Heart left ventricle (tissue), 13 donors: Measurements from ENCODE around the gene CEACAM21.

Source experiments
- POLR2A ChIP-seq, 2 donors: fragments of 450-650 bp; IDR thresholded peaks; one replicate each; pipeline ENCODE4 v1.6.1; 2017; ENCODE audit warnings: antibody characterized with exemption in 2 of 2, mild to moderate bottlenecking in 2 of 2, moderate library complexity in 2 of 2
- TF ChIP-seq, protein P1 (sequence below), 12 donors: fragments of 200-600 bp; sonication (generic) in 4 of 12; IDR thresholded peaks; one replicate each; pipeline versions ENCODE4 v1.5.0 to v1.8.0; 2018 to 2022; ENCODE audit warnings: antibody characterized with exemption in 12 of 12, mild to moderate bottlenecking in 5 of 12
- donor health status: ischemic (EF 13 %, LVEDD 7.1; RV severe dilation, severe dysfunction).
- donor health status: DM: no; HTN: yes; CAD: no.
- donor health status: DM: no; HTN: no; CAD: no.
- donor health status: ischemic (EF 25% LVEDD 6.9; RV normal size, moderate dysfunction).
- donor health status: ischemic (EF 25% LVEDD 5.7; RV mildly dilated, moderate dysfunction).
- donor health status: ischemic (EF 35%, LVEDD 5.7; RV mildly dilated, moderate dysfunction).
- donor health status: nonischemic (EF 11% LVEDD 7.7; RV severe dilation, severe dysfunction).
- donor health status: DM: yes; HTN: yes; CAD: no.
- donor health status: PGD.
- donor health status: ischemic (EF 29% LVEDD 5.4; RV normal size, mild dysfunction).
- donor health status: nonischemic (EF 23%, LVEDD 6.1; RV moderate dilation, normal function).

DNA sequence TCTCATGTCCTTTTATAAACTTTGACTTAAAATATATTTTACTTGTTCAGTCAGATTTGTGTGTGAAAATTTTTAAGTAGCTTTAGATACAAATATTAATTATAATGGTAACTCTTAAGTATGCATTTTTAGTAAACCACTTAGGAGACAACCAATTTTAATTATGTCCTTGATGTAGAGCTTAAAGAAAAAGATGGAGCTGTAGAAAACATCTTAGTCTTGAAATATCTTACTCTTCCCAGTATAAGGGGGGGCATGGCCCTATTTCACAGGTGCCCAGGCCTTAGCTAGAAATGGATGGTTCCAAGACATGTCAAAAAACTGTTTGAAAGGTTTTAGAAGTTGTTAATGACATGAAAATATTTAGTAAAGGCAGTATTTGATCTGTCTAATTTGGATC, 43.4 kb upstream of the CEACAM21 start:
- TF ChIP-seq, protein P1, sequence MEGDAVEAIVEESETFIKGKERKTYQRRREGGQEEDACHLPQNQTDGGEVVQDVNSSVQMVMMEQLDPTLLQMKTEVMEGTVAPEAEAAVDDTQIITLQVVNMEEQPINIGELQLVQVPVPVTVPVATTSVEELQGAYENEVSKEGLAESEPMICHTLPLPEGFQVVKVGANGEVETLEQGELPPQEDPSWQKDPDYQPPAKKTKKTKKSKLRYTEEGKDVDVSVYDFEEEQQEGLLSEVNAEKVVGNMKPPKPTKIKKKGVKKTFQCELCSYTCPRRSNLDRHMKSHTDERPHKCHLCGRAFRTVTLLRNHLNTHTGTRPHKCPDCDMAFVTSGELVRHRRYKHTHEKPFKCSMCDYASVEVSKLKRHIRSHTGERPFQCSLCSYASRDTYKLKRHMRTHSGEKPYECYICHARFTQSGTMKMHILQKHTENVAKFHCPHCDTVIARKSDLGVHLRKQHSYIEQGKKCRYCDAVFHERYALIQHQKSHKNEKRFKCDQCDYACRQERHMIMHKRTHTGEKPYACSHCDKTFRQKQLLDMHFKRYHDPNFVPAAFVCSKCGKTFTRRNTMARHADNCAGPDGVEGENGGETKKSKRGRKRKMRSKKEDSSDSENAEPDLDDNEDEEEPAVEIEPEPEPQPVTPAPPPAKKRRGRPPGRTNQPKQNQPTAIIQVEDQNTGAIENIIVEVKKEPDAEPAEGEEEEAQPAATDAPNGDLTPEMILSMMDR (IDR thresholded peaks at IDR 0.05), result no peak
- no peak for TF ChIP-seq POLR2A (IDR thresholded peaks at IDR 0.05)
